Measurements from ENCODE around the gene ZIC5.

GRCh38 chr13:99968521-99969452, 2.8 kb downstream of the ZIC5 start:
- peak; percentile 10 for TF ChIP-seq POLR2AphosphoS5 (IDR thresholded peaks at IDR 0.05)
- TF ChIP-seq EZH2 (IDR thresholded peaks at IDR 0.05; ENCODE audit: borderline replicate concordance, insufficient read depth, low read length, poor library complexity, severe bottlenecking), result no peak
- no peak for TF ChIP-seq CTCF (IDR thresholded peaks at IDR 0.05; ENCODE audit: poor library complexity, severe bottlenecking)
- no peak for TF ChIP-seq EP300 (conservative IDR thresholded peaks at IDR 0.05; ENCODE audit: poor library complexity, severe bottlenecking)
- no peak for TF ChIP-seq TAF1 (IDR thresholded peaks at IDR 0.05; ENCODE audit: low read depth)
- TF ChIP-seq RAD21 (conservative IDR thresholded peaks at IDR 0.05), result no peak
- TF ChIP-seq MXI1 (conservative IDR thresholded peaks at IDR 0.05; ENCODE audit: poor library complexity, severe bottlenecking), result no peak
- no peak for TF ChIP-seq REST (IDR thresholded peaks at IDR 0.05; ENCODE audit: borderline replicate concordance)

Data from neural cell (in vitro differentiated cells).